Activated T-cell treated with anti-CD3 and anti-CD28 coated beads for 24 hours (primary cell): ENCODE data around the gene KCNQ2.

Experiments
- DNase-seq: peaks from one replicate; pipeline ENCODE4 v3.0.0-alpha.2; 2020; ENCODE audit warnings: low read depth

KCNQ2 gene

DNA sequence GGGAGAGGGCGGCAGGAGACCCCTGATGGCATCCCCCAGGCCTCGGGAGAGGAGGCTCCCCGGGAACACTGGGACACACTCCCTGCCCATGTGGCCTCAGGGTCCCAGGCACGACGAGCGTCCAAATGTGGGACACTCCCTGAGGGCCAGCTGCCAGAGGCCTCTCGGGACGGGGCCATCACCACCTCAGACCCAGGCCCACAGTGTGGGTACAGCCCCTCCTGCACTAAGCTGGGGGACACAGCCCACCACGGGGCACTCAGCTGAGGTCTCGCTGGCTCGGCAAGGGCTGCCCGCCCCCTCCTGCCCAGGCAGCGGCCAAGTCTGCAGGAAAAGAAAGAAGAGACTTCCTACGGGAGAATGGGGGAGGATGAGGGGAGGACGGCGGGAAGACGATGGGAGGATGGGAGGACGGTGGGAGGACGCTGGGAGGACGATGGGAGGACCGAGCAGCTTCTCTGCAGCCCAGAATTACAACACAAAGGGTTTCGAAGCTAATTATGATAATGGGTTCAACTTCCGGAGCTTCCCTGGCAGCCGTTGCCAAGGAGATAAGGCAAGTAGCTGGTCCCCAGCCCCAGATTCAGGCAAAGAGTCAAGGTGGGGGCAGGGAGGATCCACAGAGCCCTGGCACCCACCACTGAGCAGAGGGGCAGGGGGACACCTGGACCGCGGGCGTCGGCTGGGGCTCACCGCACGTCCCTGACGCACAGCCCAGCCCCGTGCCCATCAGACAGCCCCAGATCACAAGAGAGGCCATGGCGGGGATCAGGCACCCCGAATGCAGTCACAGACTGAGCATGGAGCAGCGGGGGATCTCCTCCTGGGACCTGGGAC lies 17.5 kb downstream of the KCNQ2 start:
- DNase-seq = no peak

GRCh38 chr20:63452821-63453523 lies 19.5 kb downstream of the KCNQ2 start:
- DNase-seq = no peak

- DNase-seq = no peak
Measured at GRCh38 chr20:63452341-63452740, 20.1 kb downstream of the KCNQ2 start.

GRCh38 chr20:63451821-63452220 lies 20.6 kb downstream of the KCNQ2 start:
- no peak for DNase-seq

- no peak for DNase-seq
Measured at GRCh38 chr20:63449796-63450730, 22.4 kb downstream of the KCNQ2 start.

DNA sequence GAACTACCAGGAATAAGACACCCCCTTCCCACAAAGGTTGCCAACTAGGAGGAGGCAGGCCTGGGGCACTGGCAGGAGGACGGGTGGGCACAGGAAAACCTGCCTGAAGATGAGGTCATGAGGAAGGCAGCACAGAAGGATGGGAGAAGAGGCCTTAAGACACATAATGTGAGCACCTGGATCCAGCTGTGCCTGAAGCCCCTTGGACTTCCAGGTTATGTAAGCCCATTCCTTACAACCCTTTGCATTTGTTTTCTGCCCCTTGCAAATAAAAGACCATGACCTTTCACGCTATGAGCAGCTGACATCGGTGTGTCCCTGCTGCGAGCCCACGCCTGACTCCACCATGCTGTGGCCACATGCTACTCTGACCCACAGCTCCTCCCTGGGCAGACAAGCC lies 23.4 kb downstream of the KCNQ2 start:
- DNase-seq = no peak

DNA sequence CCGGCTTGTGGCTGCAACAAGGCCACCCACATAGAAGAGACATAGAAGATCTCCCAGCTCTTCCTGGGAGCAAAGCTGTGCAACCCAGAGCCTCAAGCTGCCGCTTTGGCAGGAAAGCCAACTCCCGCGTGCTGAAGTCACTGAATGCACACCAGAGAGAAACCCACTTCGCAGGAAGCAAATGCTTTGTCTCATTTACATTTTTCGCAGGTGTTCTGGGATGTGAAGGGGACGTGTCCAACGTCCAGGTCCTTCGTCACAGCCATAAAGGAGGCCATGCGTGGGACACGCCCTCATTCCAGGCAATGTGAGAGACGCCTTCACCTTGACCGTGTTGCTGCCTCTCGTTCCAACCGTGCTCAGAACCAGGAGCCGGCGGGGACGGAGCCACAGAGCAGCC lies 24.4 kb downstream of the KCNQ2 start:
- no peak for DNase-seq

DNA sequence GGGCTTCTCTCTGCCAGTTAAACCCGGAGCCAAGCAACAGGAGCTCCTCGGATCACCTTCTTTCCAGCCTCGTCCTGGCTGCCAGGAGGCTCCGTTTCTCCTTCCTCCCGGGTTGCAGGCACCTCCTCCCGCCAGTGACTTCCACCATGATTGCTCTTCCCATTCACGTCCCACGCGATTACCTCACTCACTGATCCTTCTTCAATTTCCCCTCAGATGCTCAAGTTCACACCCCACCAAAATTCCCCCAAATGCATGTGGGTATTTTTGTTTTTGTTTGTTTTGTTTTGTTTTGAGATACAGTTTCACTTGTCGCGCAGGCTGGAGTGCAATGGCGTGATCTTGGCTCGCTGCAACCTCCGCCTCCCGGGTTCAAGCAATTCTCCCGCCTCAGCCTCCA lies 25.1 kb downstream of the KCNQ2 start:
- no peak for DNase-seq

- no peak for DNase-seq
Measured at GRCh38 chr20:63446216-63447024, 26.0 kb downstream of the KCNQ2 start.

- no peak for DNase-seq
Measured at GRCh38 chr20:63445075-63445734, 27.2 kb downstream of the KCNQ2 start.

DNA sequence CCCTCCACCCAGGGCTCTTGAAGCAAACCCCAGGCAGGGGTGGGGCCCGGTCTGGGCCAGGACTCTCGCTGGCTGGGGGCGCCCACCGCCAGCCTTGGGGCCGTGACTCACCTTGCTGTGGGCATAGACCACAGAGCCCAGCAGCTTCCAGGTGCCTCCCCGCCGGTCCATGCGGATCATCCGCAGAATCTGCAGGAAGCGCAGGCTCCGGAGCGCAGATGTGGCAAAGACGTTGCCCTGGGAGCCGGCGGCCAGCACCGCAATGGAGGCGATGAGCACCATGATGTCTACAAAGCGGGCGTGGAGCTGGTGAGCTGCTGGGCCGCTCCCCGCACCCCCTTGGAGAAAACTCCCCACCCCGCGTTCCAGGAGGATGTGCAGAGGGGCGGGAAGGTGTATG lies 27.9 kb downstream of the KCNQ2 start:
- no peak for DNase-seq

- DNase-seq = no peak
Measured at GRCh38 chr20:63443606-63444395, 28.7 kb downstream of the KCNQ2 start.

- DNase-seq = peak; percentile 43
Measured at GRCh38 chr20:63442100-63442493, 30.4 kb downstream of the KCNQ2 start.

GRCh38 chr20:63441136-63442099 lies 31.0 kb downstream of the KCNQ2 start:
- DNase-seq = peak; percentile 15

DNA sequence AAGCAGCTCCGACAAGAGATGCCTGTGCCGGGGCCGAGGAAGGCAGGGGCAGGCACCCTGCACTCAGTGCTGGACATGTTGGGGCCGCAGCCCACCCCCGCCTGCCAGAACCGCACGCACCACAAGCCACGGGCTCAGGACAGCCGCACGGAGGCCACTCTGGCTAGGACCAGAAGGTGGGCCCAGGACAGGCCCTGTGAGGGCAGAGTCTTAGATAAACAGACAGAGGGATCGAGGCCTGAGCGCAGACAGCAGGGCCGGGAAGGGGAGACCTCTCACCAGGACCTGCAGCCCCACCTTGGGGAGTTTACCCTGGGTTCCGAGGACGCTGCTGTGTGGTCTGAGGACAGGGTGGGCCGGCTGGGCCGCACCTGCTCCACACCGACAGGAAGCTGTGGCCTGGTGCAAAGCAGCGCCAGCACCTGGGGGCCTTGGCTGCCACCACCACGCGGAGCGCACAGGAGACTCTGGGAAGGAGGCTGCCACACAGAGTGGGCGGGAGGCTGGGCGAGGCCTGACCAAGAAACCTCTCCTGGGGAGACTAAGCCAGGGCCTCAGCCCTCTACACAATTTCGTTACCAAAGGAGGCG lies 32.0 kb downstream of the KCNQ2 start:
- no peak for DNase-seq

- no peak for DNase-seq
Measured at GRCh38 chr20:63439866-63440265, 32.6 kb downstream of the KCNQ2 start.

GRCh38 chr20:63438121-63438520 lies 34.3 kb downstream of the KCNQ2 start:
- no peak for DNase-seq

- DNase-seq = no peak
Measured at GRCh38 chr20:63435552-63435951, 36.9 kb downstream of the KCNQ2 start.
